ENCODE measurements around the gene HIP1R. TPM values are rescaled to one million over a fixed set of nuclear protein-coding genes. Genes with fewer than 3 reads are reported as not detected.

Gene HIP1R
- total and polyA plus RNA-seq, 2 of the 8 experiments (the other 6 are each of a cell fraction or from before 2014, with no cell fraction given): 11.2 to 14.5 TPM

GRCh38 chr12:122865268-122866231, 30.3 kb downstream of the HIP1R start (continued):
- TF ChIP-seq CHD7 (IDR thresholded peaks at IDR 0.05; ENCODE audit: insufficient replicate concordance, low read length): no peak
